SK-N-SH treated with all-trans-retinoic acid at 6 μM for 48 hours (cell line): ENCODE results near the gene FGF11.

Experiments
- RARB ChIP-seq: fragments of 250-450 bp; sonication (Bioruptor Pico); IDR thresholded peaks from 2 replicates; pipeline ENCODE4 v1.8.0; 2021; ENCODE audit warnings: mild to moderate bottlenecking, moderate library complexity
- TF ChIP-seq, protein P1 (sequence below): fragments of 250-450 bp; sonication (Bioruptor Pico); IDR thresholded peaks from 2 replicates; pipeline ENCODE4 v1.8.0; 2021; ENCODE audit warnings: low read depth, mild to moderate bottlenecking, moderate library complexity, borderline replicate concordance

DNA sequence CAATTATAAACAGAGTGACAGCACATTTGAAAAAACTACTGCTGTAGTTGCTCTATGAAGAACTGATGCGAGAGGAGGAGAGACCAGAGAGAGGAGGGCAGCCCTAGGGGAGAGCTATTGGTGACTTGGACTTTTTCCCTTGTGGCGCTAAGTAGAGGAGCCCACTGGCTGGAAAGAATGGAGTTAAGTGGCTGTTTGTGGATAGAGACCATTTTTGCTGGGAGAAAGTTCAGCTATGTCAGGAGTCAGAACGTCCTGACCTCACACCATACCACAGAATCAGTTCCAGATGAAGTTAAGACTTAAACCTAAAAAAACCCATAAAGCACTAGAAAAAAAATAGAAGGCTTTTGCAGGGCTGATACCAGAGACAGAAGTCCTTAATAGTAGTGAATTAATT is 46.9 kb downstream of the FGF11 start:
- TF ChIP-seq, protein P1, sequence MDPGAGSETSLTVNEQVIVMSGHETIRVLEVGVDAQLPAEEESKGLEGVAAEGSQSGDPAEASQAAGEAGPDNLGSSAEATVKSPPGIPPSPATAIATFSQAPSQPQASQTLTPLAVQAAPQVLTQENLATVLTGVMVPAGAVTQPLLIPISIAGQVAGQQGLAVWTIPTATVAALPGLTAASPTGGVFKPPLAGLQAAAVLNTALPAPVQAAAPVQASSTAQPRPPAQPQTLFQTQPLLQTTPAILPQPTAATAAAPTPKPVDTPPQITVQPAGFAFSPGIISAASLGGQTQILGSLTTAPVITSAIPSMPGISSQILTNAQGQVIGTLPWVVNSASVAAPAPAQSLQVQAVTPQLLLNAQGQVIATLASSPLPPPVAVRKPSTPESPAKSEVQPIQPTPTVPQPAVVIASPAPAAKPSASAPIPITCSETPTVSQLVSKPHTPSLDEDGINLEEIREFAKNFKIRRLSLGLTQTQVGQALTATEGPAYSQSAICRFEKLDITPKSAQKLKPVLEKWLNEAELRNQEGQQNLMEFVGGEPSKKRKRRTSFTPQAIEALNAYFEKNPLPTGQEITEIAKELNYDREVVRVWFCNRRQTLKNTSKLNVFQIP (CRISPR knock-in tag) = no peak
- no peak for TF ChIP-seq RARB (CRISPR knock-in tag)
